K562 (cell line): ENCODE measurements around the gene NCCRP1. TPM values are rescaled to one million over a fixed set of nuclear protein-coding genes. Genes with fewer than 3 reads are reported as not detected.

Experiments
- CBFA2T3 ChIP-seq: fragments of 450-650 bp; IDR thresholded peaks from 2 replicates; pipeline ENCODE4 v1.6.1; 2017
- CBX1 ChIP-seq: sonication (generic); IDR thresholded peaks from 2 replicates; pipeline ENCODE4 v1.6.1; 2016; ENCODE audit warnings: antibody characterized with exemption, low read depth, mild to moderate bottlenecking
- COPS2 ChIP-seq: fragments of 450-650 bp; conservative IDR thresholded peaks from 2 replicates; pipeline ENCODE4 v1.6.1; 2016; ENCODE audit warnings: mild to moderate bottlenecking, moderate library complexity
- CREB3L1 ChIP-seq: fragments of 450-650 bp; IDR thresholded peaks from 2 replicates; pipeline ENCODE4 v1.6.1; 2014; ENCODE audit warnings: low read depth, mild to moderate bottlenecking, moderate library complexity, borderline replicate concordance
- DEAF1 ChIP-seq: fragments of 450-650 bp; formaldehyde crosslinking; IDR thresholded peaks from 2 replicates; pipeline ENCODE4 v1.4.0; 2020; ENCODE audit warnings: mild to moderate bottlenecking, moderate library complexity
- ETV5 ChIP-seq: sonication (generic); formaldehyde crosslinking; IDR thresholded peaks from 2 replicates; pipeline ENCODE4 v1.4.0; 2020; ENCODE audit warnings: low read depth, mild to moderate bottlenecking, missing genetic modification reagents
- GABPB2 ChIP-seq: fragments of 250-450 bp; sonication (Bioruptor Pico); conservative IDR thresholded peaks from 2 replicates; pipeline ENCODE4 v1.5.1; 2021; ENCODE audit warnings: mild to moderate bottlenecking
- HDAC2 ChIP-seq: fragments of 450-650 bp; IDR thresholded peaks from 2 replicates; pipeline ENCODE4 v1.6.1; 2016; ENCODE audit warnings: mild to moderate bottlenecking
- ILF3 ChIP-seq: fragments of 450-650 bp; IDR thresholded peaks from 2 replicates; pipeline ENCODE4 v1.6.1; 2018; ENCODE audit warnings: antibody characterized with exemption, mild to moderate bottlenecking, moderate library complexity, borderline replicate concordance
- JUNB ChIP-seq: fragments of 450-650 bp; formaldehyde crosslinking; conservative IDR thresholded peaks from 2 replicates; pipeline ENCODE4 v1.4.0; 2020; ENCODE audit warnings: mild to moderate bottlenecking
- KAT2B ChIP-seq: IDR thresholded peaks from one replicate; pipeline ENCODE4 v1.6.1; 2012; ENCODE audit warnings: low read depth, mild to moderate bottlenecking, control low read depth, inconsistent platforms, low read length, moderate library complexity
- KAT8 ChIP-seq: fragments of 450-650 bp; IDR thresholded peaks from 2 replicates; pipeline ENCODE4 v1.6.1; 2016; ENCODE audit warnings: low read depth, mild to moderate bottlenecking
- L3MBTL2 ChIP-seq: fragments of 450-650 bp; IDR thresholded peaks from 2 replicates; pipeline ENCODE4 v1.6.1; 2016; ENCODE audit warnings: mild to moderate bottlenecking, moderate library complexity
- MLLT1 ChIP-seq, 2 experiments: fragments of 450-650 bp; IDR thresholded peaks; 2 replicates each; pipeline ENCODE4 v1.6.1; 2016
- NCOA4 ChIP-seq: fragments of 450-650 bp; IDR thresholded peaks from 2 replicates; pipeline ENCODE4 v1.6.1; 2018; ENCODE audit warnings: mild to moderate bottlenecking; ENCODE audit not compliant: partially characterized antibody
- NFYB ChIP-seq: IDR thresholded peaks from 2 replicates; pipeline ENCODE4 v1.6.1; 2011; ENCODE audit warnings: mild to moderate bottlenecking, moderate library complexity; ENCODE audit not compliant: insufficient read length; ENCODE audit errors: extremely low read depth
- STAT6 ChIP-seq: sonication (generic); formaldehyde crosslinking; IDR thresholded peaks from 2 replicates; pipeline ENCODE4 v1.8.1; 2023; ENCODE audit warnings: mild to moderate bottlenecking, missing genetic modification reagents
- ZNF609 ChIP-seq: sonication (generic); formaldehyde crosslinking; IDR thresholded peaks from 2 replicates; pipeline ENCODE4 v1.8.1; 2023; ENCODE audit warnings: missing genetic modification reagents, mild to moderate bottlenecking, borderline replicate concordance
- polyA plus RNA-seq, 8 experiments: library from polyadenylated mRNA; depleted of rRNA in 4 of 8; stranded (reverse) in 5 of 8; unstranded in 3 of 8; fragments of >200 nt; fragmentation: Nextera tagmentation in 2 of 8; fragmentation: Illumina TruSeq in 1 of 8; extraction: Ambion mirVana in 2 of 8; extraction: Trizol in 1 of 8; gene quantifications; 2 replicates each; pipeline versions ENCODE4 v1.2.1 to v1.2.3, GENCODE V29; 2011 to 2014; ENCODE audit warnings: inconsistent platforms in 1 of 8, missing spikeins in 1 of 8
- total RNA-seq, 7 experiments: library from RNA; depleted of rRNA in 6 of 7; stranded (reverse); fragments of >200 nt in 6 of 7; fragmentation: Illumina TruSeq in 2 of 7; extraction: Trizol in 2 of 7; gene quantifications; 2 replicates each; pipeline versions ENCODE4 v1.2.1 to v1.2.3, GENCODE V29; 2011 to 2021; ENCODE audit warnings: low replicate concordance in 1 of 7

The NCCRP1 gene
- total and polyA plus RNA-seq, 9 of the 15 experiments (the other 6 are each of a cell fraction or from before 2014, with no cell fraction given), result 0.05 TPM; not detected in 8

- TF ChIP-seq DEAF1 (CRISPR knock-in tag), result no peak
- no peak for TF ChIP-seq GABPB2 (CRISPR knock-in tag)
- TF ChIP-seq KAT8, result no peak
- TF ChIP-seq ETV5 (CRISPR knock-in tag), result no peak
- no peak for TF ChIP-seq HDAC2
- TF ChIP-seq MLLT1 (IDR thresholded peaks at IDR 0.05), result no peak
- no peak for TF ChIP-seq KAT2B
- no peak for TF ChIP-seq L3MBTL2
- no peak for TF ChIP-seq NCOA4
- no peak for TF ChIP-seq JUNB (CRISPR knock-in tag)
- TF ChIP-seq ILF3, result no peak
- no peak for TF ChIP-seq COPS2
- TF ChIP-seq CBX1, result no peak
- peak; percentile 28 for TF ChIP-seq CBFA2T3
- TF ChIP-seq ZNF609 (CRISPR knock-in tag), result no peak
- TF ChIP-seq NFYB, result no peak
- TF ChIP-seq STAT6 (CRISPR knock-in tag), result no peak
- no peak for TF ChIP-seq CREB3L1
Observed at GRCh38 chr19:39183104-39183503, 13.7 kb upstream of the NCCRP1 start (continued).
